CD4-positive, alpha-beta T cell treated with Interleukin-15 for 1 hour (primary cell): ENCODE data around the gene MAP7.
"Not testable (repeated sequence)": the region's sequence is repeated elsewhere in the genome, so short reads cannot be mapped to it uniquely, and the experiment has no call there.

Experiments used
- DNase-seq: peaks from one replicate; pipeline ENCODE4 v3.0.0-alpha.2; 2020

MAP7 gene

GRCh38 chr6:136330634-136331033, 219.6 kb downstream of the MAP7 start:
- no peak for DNase-seq

- DNase-seq = no peak
Observed at GRCh38 chr6:136326038-136326553, 224.1 kb downstream of the MAP7 start.

- DNase-seq = no peak
Observed at GRCh38 chr6:136324686-136325380, 225.4 kb downstream of the MAP7 start.

GRCh38 chr6:136323431-136324112, 226.7 kb downstream of the MAP7 start:
- no peak for DNase-seq

- DNase-seq = no peak
Observed at GRCh38 chr6:136319732-136320131, 230.5 kb downstream of the MAP7 start.

GRCh38 chr6:136318676-136319075, 231.5 kb downstream of the MAP7 start:
- DNase-seq = no peak

- no peak for DNase-seq
Observed at GRCh38 chr6:136317971-136318370, 232.3 kb downstream of the MAP7 start.

GRCh38 chr6:136317021-136317694, 233.1 kb downstream of the MAP7 start:
- DNase-seq = peak; percentile 58

GRCh38 chr6:136315594-136315993, 234.6 kb downstream of the MAP7 start:
- DNase-seq = no peak

- DNase-seq = no peak
Observed at GRCh38 chr6:136312975-136313374, 237.2 kb downstream of the MAP7 start.

GRCh38 chr6:136309729-136310311, 240.4 kb downstream of the MAP7 start:
- no peak for DNase-seq

GRCh38 chr6:136309171-136309570, 241.1 kb downstream of the MAP7 start:
- DNase-seq = no peak

- DNase-seq = not testable (repeated sequence)
Observed at GRCh38 chr6:136308469-136308868, 241.8 kb downstream of the MAP7 start.

GRCh38 chr6:136307351-136307750, 242.9 kb downstream of the MAP7 start:
- DNase-seq = no peak

- DNase-seq = no peak
Observed at GRCh38 chr6:136306466-136306865, 243.8 kb downstream of the MAP7 start.

- DNase-seq = no peak
Observed at GRCh38 chr6:136304410-136304809, 245.8 kb downstream of the MAP7 start.

- no peak for DNase-seq
Observed at GRCh38 chr6:136303516-136303915, 246.7 kb downstream of the MAP7 start.

GRCh38 chr6:136294621-136295020, 255.6 kb downstream of the MAP7 start:
- DNase-seq = no peak
